NCI-H510A (cell line): ENCODE data around the gene SUPT6H.

Experiments used
- DNase-seq: peaks from one replicate; lab custom pipeline; 2025; lab: John Stamatoyannopoulos, UW

Gene SUPT6H

GRCh38 chr17:28737770-28738679 is 76.0 kb downstream of the SUPT6H start:
- no peak for DNase-seq

GRCh38 chr17:28738680-28739384 is 76.8 kb downstream of the SUPT6H start:
- no peak for DNase-seq

GRCh38 chr17:28740406-28741357 is 78.7 kb downstream of the SUPT6H start:
- DNase-seq, result no peak

GRCh38 chr17:28741358-28742349 is 79.6 kb downstream of the SUPT6H start:
- no peak for DNase-seq

GRCh38 chr17:28743243-28744103 is 81.5 kb downstream of the SUPT6H start, which contains the start of gene TRAF4:
TSS of gene TRAF4 (plus strand) at chr17:28744011. CDS start at chr17:28744113, 102 bp downstream.
- peak; percentile 96 for DNase-seq

- no peak for DNase-seq
Measured at GRCh38 chr17:28744104-28744971, 82.3 kb downstream of the SUPT6H start.

- peak; percentile 66 for DNase-seq
Measured at GRCh38 chr17:28744972-28745785, 83.2 kb downstream of the SUPT6H start.

GRCh38 chr17:28745786-28746411 is 83.9 kb downstream of the SUPT6H start:
- DNase-seq, result no peak

- peak; percentile 94 for DNase-seq
Measured at GRCh38 chr17:28746611-28747050, 84.6 kb downstream of the SUPT6H start.

- DNase-seq, result peak; percentile 94
Measured at GRCh38 chr17:28747051-28747691, 85.2 kb downstream of the SUPT6H start.

- DNase-seq, result no peak
Measured at GRCh38 chr17:28747801-28748750, 86.1 kb downstream of the SUPT6H start.

GRCh38 chr17:28748852-28749515 is 87.0 kb downstream of the SUPT6H start:
- DNase-seq, result no peak

GRCh38 chr17:28749516-28750177 is 87.6 kb downstream of the SUPT6H start:
- no peak for DNase-seq
